ENCODE data around the gene COG4.

- no peak for TF ChIP-seq CTCF (IDR thresholded peaks at IDR 0.05)
- peak in 1 of 2 donors; percentile 35 for TF ChIP-seq POLR2A (IDR thresholded peaks at IDR 0.05)
- TF ChIP-seq POLR2AphosphoS5 (IDR thresholded peaks at IDR 0.05; ENCODE audit: insufficient read depth in 1 of 2, low read depth in 1 of 2), result peak; percentile 88 to 94
Observed at GRCh38 chr16:70523743-70524398, 517 bp upstream of the COG4 start, which contains the start of gene SF3B3.
